ENCODE measurements around the gene H2BK1. TPM values are rescaled to one million over a fixed set of nuclear protein-coding genes. Genes with fewer than 3 reads are reported as not detected.
A peak's percentile ranks its signal among the peaks of the same experiment; 100 is the strongest.

H2BK1 gene
- total and polyA plus RNA-seq, 2 of the 13 experiments (the other 11 are each of a cell fraction or from before 2014, with no cell fraction given): not detected

DNA sequence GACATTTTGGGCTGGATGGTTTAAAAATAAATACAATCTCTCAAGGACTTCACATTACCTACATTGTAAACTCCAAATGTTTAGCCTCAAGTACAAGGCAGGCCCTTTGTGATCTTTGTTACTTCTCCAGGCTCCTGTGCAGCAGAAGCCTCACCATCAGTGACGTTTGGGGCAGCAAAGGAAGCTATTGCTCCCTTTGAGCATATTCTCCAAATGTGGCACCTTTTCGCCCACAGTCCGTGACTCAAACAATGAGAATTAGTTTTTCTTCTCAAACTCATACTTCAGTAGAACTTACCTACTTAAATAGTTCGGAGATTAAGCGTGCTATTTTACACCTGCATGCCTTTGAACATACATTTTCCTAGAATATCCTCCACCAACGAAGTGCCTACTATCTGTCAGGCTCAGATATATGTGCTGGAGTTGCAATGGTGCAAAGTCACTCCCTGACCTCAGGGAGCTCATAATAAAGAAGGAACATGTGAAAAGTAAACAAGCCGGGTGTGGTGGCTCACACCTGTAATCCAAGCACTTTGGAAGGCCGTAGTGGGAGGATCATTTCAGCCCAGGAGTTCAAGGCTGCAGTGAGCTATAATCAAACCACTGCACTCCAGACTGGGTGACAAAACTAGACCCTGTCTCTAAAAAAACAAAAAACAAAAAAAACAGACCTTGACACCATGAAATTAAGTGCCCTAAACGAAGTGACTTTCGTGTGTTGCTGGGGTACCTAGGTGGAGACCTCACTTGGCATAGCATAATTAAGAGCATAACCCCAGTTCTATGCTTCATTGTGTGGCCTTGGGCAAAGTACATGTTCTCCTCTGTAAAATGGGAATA is 18.0 kb upstream of the H2BK1 start (continued):
- TF ChIP-seq ZMYM3 (CRISPR knock-in tag; IDR thresholded peaks at IDR 0.05) (0 out of 2 replicates have a peak, but pooled peaks have one; percentile 22), SOX6 (IDR thresholded peaks at IDR 0.05) (no peak), SOX6 (CRISPR knock-in tag; IDR thresholded peaks at IDR 0.05) (peak; percentile 34; the same call in 1 of the 2 replicates)

DNA sequence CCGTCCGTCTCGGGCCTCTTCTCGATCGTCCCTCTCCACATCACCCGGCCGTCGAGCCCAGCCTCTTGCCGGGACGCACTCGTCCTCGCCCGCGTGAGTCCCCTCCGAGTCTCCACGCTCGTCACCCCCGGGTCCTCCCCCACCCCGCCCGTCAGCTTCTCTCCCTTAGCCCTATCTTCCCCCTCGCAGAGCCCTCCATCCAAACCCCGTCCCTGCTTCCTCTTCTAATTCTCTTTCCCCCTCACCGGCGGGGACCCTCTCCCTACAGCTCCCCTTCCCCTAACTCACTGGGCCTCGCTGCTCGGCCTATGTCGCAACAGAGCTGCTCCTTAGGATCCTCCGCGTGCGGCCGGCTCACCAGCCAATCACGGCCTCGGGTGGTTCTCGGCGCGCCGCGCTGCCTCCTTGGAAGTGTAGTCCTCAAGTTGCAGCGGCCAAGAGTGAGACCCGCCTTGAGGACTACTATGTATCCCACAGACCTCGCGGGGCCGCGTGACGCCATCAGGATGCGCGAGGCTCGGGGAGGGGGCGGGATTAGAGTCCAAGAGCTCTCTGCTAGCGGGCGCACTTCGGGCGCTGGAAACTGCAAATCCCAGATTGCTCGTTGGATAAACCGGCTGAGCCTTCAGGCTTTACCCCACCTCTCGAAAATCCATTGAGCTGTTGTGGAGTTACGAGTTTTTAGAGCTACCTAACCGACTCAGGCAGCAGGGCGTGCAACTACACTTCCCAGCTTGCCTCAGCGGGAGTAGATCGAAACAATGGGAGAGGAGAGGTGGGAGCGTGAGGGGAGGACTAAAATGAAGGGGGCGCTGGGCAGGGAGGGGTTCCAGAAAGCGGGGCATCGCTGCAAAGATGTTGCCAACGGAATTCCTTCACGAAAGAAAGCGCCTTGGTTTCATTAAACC is 16.8 kb upstream of the H2BK1 start, which contains the start of gene ABCF2:
Gene ABCF2, minus strand, starts transcription at position 331 of the 908 bp plus-strand sequence. CDS start 747 bp downstream, outside the sequence.
- Histone ChIP-seq H3K4me2 (ENCODE audit: low read depth, low read length) (peak within 1 kb of the TSS; percentile 85), H3K79me2 (ENCODE audit: insufficient read depth, low read length) (peaks cover 16% of the 10 kb centered on the region), H3K4me1 (ENCODE audit: insufficient read depth, low read length) (peaks cover 33% of the 10 kb centered on the region), H3K27me3 (ENCODE audit: control insufficient read depth in 1 of 2, insufficient read depth in 2 of 2, low read length in 2 of 2) (no peaks in the 10 kb centered on the region; a peak in 1 of 5 replicates), H4K20me1 (ENCODE audit: insufficient read depth, low read length) (no peaks in the 10 kb centered on the region), H3K36me3 (replicated peaks in 1 of 2; ENCODE audit: control insufficient read depth in 1 of 2, insufficient read depth in 2 of 2, low read length in 2 of 2) (peaks cover 17 to 28% of the 10 kb centered on the region in 2 experiments; a peak in 4 of 5 replicates), H2AFZ (ENCODE audit: low read length) (peak within 1 kb of the TSS; percentile 86), H3K27ac (ENCODE audit: extremely low read length, insufficient read depth, low read length) (peak within 1 kb of the TSS; percentile 72), H3K9me3 (ENCODE audit: low read length) (no peaks in the 10 kb centered on the region), H3K9ac (ENCODE audit: insufficient read depth, low read depth, low read length) (peak within 1 kb of the TSS; percentile 71), H3K4me3 (replicated peaks in 1 of 3; ENCODE audit: insufficient read depth in 1 of 3, low read depth in 2 of 3, low read length in 3 of 3) (peak within 1 kb of the TSS; percentile 76 to 91 (median 86))
- intact Hi-C loops (cut with micrococcal nuclease; ENCODE audit: unreplicated experiment) (no loop called here), in situ Hi-C loops (cut with HindIII; ENCODE audit: extremely low pct_ligation_motif_present, low pct_unique_long_range_greater_than_20kb) (no loop called here)
- ChIA-PET CTCF (ENCODE audit: low intra/inter-chr PET ratio, low total read pairs) (interaction anchor here (1.0 kb wide), 1 partner anchor 18 kb away, joined by 4 read pairs; no protein-coding TSS in a partner anchor), POLR2A (interaction anchor here (0.7 to 1.6 kb wide), 9 partner anchors 9 to 1602 kb away, joined by 3 to 9 read pairs (median 4); partner anchors contain the start of genes FASTK and NUB1)
- DNase-seq (ENCODE audit: low spot score): peak; percentile 96
- ATAC-seq: peak; percentile 98
- BruUV-seq (replicated peaks): no TSS peak
- under 1% methylated on average over 54 of the region's 68 CpGs for WGBS (ENCODE audit: low lambda C conversion rate)
- peak; percentile 85 for FAIRE-seq
- TF ChIP-seq ZNF335 (CRISPR knock-in tag; IDR thresholded peaks at IDR 0.05) (no peak), EEA1 (CRISPR knock-in tag; IDR thresholded peaks at IDR 0.05; ENCODE audit: borderline replicate concordance) (peak; percentile 64; the same call in 1 of the 2 replicates), ZNF724P (CRISPR knock-in tag; IDR thresholded peaks at IDR 0.05; ENCODE audit: borderline replicate concordance) (no peak), ZNF549 (CRISPR knock-in tag; IDR thresholded peaks at IDR 0.05) (no peak), SRSF1 (optimal IDR thresholded peaks at IDR 0.05; ENCODE audit: low read depth, low read length) (peak; percentile 33), ZNF672 (CRISPR knock-in tag; IDR thresholded peaks at IDR 0.05) (no peak), NR2F1 (CRISPR knock-in tag; IDR thresholded peaks at IDR 0.05) (no peak), MIER3 (CRISPR knock-in tag; IDR thresholded peaks at IDR 0.05; ENCODE audit: borderline replicate concordance) (peak; percentile 79; the same call in 1 of the 2 replicates), SIX1 (CRISPR knock-in tag; IDR thresholded peaks at IDR 0.05; ENCODE audit: borderline replicate concordance) (no peak), ZNF557 (CRISPR knock-in tag; IDR thresholded peaks at IDR 0.05) (no peak), CEBPG (CRISPR knock-in tag; IDR thresholded peaks at IDR 0.05) (peak; percentile 97), ZNF501 (CRISPR knock-in tag; IDR thresholded peaks at IDR 0.05) (peak; percentile 76), STAT5B (CRISPR knock-in tag; IDR thresholded peaks at IDR 0.05) (no peak), HMG20A (CRISPR knock-in tag; IDR thresholded peaks at IDR 0.05; ENCODE audit: borderline replicate concordance) (0 out of 2 replicates have a peak, but pooled peaks have one; percentile 16), ZNF30 (CRISPR knock-in tag; IDR thresholded peaks at IDR 0.05) (no peak), GZF1 (CRISPR knock-in tag; IDR thresholded peaks at IDR 0.05) (no peak), ZNF878 (CRISPR knock-in tag; IDR thresholded peaks at IDR 0.05) (no peak), ZNF12 (CRISPR knock-in tag; IDR thresholded peaks at IDR 0.05) (no peak), NFRKB (IDR thresholded peaks at IDR 0.05) (no peak)
- TF ChIP-seq, protein P1, sequence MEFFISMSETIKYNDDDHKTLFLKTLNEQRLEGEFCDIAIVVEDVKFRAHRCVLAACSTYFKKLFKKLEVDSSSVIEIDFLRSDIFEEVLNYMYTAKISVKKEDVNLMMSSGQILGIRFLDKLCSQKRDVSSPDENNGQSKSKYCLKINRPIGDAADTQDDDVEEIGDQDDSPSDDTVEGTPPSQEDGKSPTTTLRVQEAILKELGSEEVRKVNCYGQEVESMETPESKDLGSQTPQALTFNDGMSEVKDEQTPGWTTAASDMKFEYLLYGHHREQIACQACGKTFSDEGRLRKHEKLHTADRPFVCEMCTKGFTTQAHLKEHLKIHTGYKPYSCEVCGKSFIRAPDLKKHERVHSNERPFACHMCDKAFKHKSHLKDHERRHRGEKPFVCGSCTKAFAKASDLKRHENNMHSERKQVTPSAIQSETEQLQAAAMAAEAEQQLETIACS (CRISPR knock-in tag; IDR thresholded peaks at IDR 0.05): 0 out of 2 replicates have a peak, but pooled peaks have one; percentile 27
